ENCODE data around the gene GASK1B.
A peak's percentile ranks its signal among the peaks of the same experiment; 100 is the strongest.

The GASK1B gene

GRCh38 chr4:158134222-158134621, 38.6 kb downstream of the GASK1B start:
- no peak for DNase-seq

GRCh38 chr4:158133551-158133950, 39.3 kb downstream of the GASK1B start:
- no peak for DNase-seq

- no peak for DNase-seq
These were observed 41.8 kb downstream of the GASK1B start for GRCh38 chr4:158131027-158131426.

GRCh38 chr4:158130204-158130603, 42.6 kb downstream of the GASK1B start:
- peak; percentile 0 for DNase-seq

DNA sequence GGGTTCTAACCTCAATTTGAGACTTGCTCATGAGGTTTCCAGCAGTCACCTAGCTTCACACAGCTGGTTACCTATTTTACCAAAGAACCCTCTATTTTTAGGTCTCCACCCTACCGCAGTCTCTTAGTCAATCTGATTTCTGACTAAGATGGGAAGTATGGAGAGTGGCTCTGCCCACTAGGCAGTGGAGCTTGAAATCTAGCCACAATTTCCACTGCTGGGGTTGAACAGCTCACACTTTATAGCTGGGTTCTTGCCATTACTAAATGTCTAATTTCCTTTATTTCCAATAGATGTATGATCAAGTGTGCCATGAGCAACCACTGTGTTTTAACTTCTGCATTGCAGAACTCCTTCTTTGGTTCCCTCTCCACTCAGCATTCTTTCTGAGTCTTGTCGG, 43.1 kb downstream of the GASK1B start:
- DNase-seq = no peak

DNA sequence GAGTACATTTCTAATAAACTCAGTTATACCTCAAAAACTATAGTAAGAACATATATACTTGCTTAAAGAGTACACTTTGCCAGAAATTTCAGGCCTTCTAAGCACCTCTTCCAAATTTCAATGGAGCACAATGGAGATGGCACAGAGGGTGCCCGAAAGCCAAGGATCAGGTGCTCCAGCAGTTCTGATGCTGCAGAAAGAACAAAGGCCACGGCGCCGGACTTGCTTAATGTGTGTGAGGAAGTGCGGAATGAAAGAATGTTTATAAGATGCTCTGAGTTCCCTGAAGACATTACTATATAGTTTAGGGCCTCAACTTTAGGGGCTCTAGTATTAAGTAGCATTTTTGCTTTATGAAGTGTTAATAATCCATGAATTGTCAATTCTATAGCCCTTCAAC, 44.3 kb downstream of the GASK1B start:
- DNase-seq = no peak

GRCh38 chr4:158125310-158125709, 47.5 kb downstream of the GASK1B start:
- no peak for DNase-seq

Measured in SHP77 treated with DMSO at 0.1 percent for 48 hours (cell line).